Coronary artery (tissue), 2 donors: ENCODE data around the gene SLC6A15.

Experiments
- DNase-seq: peaks from one replicate; pipeline ENCODE4 v3.0.0-alpha.2; 2017; ENCODE audit warnings: low spot score
- H3K27ac ChIP-seq, 2 donors: fragments of 200-600 bp; sonication (generic); one replicate each; pipeline ENCODE4 v1.5.1; 2016 to 2019
- H3K4me3 ChIP-seq: fragments of 200-600 bp; sonication (generic); 2 replicates; pipeline ENCODE4 v1.5.1; 2016; ENCODE audit warnings: mild to moderate bottlenecking, moderate library complexity
- CTCF ChIP-seq: fragments of 200-600 bp; sonication (generic); IDR thresholded peaks from one replicate; pipeline ENCODE4 v1.5.1; 2019; ENCODE audit warnings: antibody characterized with exemption

SLC6A15 gene

GRCh38 chr12:84937415-84937814, 24.8 kb upstream of the SLC6A15 start:
- Histone ChIP-seq H3K27ac (no peak overlapping the region), H3K4me3 (no peak overlapping the region)
- no peak for TF ChIP-seq CTCF
- no peak for DNase-seq

- no peak for TF ChIP-seq CTCF
- no peak overlapping the region for H3K27ac ChIP-seq
- DNase-seq: no peak
- H3K4me3 ChIP-seq: no peak overlapping the region
These were observed 16.9 kb upstream of the SLC6A15 start for GRCh38 chr12:84929501-84929900.

- H3K4me3 ChIP-seq: no peak overlapping the region
- DNase-seq: no peak
- no peak overlapping the region for H3K27ac ChIP-seq
- TF ChIP-seq CTCF: no peak
These were observed 12.4 kb upstream of the SLC6A15 start for GRCh38 chr12:84924981-84925380.

- TF ChIP-seq CTCF: no peak
- DNase-seq: no peak
- Histone ChIP-seq H3K4me3 (no peak overlapping the region), H3K27ac (no peak overlapping the region)
These were observed 10.1 kb upstream of the SLC6A15 start for GRCh38 chr12:84922693-84923092.

- no peak overlapping the region for H3K4me3 ChIP-seq
- H3K27ac ChIP-seq: no peak overlapping the region
- TF ChIP-seq CTCF: no peak
- DNase-seq: no peak
These were observed 7.7 kb upstream of the SLC6A15 start for GRCh38 chr12:84920331-84920730.

GRCh38 chr12:84919271-84919670, 6.7 kb upstream of the SLC6A15 start:
- DNase-seq: no peak
- TF ChIP-seq CTCF: no peak
- no peak overlapping the region for H3K27ac ChIP-seq
- no peak overlapping the region for H3K4me3 ChIP-seq

GRCh38 chr12:84913129-84913515, 523 bp upstream of the SLC6A15 start:
- Histone ChIP-seq H3K4me3 (peak overlapping the region; percentile 73), H3K27ac (no peak overlapping the region)
- no peak for TF ChIP-seq CTCF
- DNase-seq: no peak
